GM18517 (cell line): ENCODE data around the gene SND1.
"Not testable (repeated sequence)": the region's sequence is repeated elsewhere in the genome, so short reads cannot be mapped to it uniquely, and the experiment has no call there.

Source experiments
- ATAC-seq: cut with Tn5 transposase; IDR thresholded peaks from one replicate; pipeline ENCODE4 v1.9.1; 2021; ENCODE audit warnings: mild to moderate bottlenecking, moderate library complexity; ENCODE audit not compliant: unreplicated experiment

Gene SND1

DNA sequence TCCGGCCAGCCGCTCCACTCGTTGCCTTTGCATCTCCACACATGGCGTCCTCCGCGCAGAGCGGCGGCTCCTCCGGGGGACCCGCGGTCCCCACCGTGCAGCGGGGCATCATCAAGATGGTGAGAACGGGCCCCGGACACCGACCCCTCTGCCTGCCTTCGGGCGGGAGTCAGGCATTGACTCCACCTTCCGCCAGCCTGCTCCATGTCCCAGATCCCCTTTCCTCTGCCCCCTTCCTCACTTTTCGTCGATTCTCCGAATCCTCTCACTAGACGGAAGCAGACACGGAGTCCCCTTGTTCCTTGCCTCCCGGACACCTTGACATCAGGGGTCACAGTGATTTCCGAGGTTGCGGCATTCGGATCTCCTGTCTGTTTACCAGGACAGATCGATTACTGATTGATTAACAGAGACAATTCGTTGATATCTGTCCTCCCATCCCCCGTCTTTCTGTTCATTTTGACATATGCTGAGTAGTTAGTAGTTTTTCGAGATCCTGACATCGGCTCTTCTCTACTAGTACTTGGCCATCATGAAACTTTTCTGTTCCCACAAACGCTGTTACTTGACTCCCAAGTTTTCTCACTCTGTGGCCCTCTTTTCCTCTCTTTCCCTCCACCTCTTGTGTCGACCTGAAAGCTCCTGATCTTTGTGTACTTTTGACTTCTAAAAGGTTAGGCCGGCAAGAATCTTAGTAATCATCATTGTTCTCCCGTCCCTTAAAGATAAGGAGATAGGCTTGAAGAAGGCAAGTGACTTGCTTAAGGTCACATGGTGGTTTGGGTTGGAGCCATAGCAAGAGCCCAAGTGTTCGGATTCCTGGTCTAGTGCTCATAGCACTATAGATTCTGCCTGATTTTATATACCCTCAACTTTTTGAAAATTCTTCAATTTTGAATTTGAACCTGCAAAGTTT is 597 bp downstream of the SND1 start:
- no peak for ATAC-seq

DNA sequence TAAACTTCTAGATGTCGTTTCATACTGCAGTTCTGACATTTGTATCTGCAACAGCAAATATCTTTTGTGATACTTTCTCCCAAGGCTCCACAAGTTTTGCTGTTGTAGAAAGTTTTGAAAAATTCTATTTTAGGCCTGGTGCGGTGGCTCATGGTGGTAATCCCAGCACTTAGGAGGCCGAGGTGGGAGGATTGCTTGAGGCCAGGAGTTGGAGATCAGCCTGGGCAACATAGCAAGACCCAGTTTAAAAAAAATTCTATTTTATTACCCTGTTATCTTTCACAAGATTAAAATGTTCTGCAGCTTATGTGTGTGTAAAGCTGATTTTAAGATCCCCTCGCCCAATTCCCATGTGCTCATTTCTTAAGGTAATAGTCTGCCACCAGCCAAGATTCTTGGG is 1.4 kb downstream of the SND1 start:
- ATAC-seq, result no peak

DNA sequence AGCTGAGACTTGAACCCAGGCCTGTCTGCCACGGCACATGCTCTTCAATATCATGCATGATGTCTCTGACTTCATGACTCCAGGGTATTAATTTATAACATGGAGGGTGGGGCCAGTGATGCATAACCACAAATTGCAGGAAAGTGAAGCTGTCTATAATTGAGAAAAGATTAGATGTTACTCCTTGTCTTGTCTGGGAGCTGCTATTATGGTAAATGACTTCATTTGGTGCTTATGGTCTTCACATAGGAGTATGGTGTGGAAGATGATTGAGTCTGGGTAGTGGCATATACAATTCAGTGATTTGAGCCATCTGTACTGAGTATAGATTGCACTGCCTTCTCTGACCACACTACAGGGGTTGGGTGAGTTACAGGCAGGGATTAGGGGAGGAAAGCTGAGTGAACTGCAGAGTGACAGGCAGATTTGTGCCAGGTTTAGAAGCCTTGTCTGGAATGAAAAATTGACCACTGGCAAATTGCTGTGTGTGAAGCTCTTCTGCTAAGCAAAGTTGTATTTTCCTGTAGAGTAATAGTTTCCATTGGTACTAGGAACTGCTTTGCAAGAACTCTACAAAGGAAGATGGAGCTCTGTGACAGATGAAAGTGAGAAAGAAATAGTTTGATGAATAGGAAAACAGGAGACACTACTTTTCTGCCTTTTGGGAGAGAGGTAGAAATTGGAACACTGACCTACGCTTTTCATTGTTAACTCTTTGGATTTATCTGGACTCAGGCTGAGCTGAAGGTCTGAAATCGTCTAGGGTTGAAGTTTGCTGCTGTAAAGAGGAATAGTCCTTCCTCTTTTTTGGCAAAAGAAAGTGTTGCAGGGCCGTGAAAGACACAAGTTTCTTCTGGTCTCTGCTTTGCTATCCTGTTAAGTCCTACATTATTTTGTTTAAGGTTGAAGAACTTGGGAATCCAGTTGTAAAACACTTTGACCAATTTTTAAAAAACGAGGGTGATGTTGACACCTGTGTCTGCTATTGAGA is 2.7 kb downstream of the SND1 start:
- no peak for ATAC-seq

DNA sequence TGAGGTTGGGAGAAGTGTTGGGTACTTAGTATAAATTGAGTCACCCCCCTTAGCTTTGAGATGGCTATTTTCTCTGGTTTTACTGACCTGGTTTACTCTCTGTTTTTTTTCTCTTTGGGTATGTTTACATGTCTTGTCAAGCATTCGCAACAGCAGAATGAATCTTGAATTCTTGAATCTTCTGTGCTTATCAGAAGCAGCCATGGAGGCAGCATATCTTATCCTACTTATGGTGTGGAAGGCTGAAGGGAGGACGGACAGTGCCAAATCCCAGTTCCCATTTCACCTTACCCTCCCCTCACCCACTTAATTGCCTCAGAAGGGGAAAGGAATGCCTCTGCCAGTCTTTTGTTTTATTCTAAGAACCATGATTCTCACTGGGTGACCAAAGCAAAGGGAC is 3.7 kb downstream of the SND1 start:
- no peak for ATAC-seq

DNA sequence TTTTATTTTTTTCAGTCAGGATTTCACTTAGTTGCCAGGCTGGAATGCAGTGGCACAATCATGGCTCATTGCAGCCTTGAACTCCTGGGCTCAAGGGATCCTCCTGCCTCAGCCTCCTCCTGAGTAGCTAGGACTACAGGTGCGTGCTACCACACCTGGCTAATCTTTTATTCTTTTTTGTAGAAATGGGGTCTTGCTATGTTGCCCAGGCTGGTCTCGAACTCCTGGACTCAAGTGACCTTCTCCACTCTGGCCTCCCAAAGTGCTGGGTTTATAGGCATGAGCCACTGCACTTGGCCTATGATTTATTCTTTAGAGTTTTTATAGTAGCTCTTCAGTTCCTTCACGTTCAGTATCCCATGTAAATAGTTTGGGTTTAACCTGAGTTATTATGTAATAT is 5.5 kb downstream of the SND1 start:
- ATAC-seq, result no peak

DNA sequence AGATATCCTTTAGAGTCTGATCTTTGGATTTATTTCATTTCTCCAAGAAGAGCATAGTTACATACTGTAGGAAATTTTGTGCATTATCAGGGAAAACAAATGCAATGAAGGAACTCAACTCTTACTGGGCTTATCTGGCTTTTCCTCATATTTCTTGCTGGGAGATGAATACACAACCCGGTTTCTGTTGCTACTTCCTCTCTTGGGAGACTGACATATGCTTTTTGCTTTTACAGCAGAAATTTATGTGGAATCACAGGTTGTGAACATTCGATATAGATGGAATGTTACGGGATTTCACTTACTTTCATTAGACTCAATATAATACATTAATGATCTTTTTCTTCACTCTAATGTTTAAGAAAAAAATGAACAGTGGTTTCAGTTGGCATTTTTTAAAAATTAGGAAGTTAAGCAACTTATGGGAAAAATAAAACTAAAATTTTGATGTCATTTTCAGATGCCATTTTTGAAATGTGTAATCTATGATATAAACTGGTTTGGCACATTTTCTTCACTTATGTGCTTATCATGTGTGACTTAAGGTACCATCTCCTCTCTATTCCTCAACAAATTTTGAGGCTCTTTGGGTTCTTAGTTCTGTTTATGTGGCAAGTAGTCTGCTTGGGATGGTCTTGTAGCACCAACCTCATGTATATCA is 7.1 kb downstream of the SND1 start:
- no peak for ATAC-seq

DNA sequence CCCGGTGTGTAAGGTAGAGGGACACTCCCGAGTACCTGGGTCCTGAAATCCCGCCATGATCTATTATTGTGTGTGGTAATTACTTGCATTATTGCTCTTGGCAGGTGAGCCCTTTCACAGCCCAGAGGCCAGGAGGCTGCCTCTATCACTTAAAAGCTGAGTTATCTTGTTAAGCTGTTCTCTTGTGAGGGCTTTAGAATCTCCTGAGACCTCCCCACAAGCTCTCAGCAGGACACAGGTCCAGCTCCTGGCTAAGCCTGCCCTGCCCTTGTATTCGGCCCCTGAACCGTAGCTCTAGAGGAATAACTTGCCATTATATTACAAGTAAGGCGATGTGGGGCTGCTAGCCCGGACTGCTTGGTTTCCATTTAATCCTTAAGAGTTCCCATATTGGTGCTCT is 13.9 kb downstream of the SND1 start:
- no peak for ATAC-seq

DNA sequence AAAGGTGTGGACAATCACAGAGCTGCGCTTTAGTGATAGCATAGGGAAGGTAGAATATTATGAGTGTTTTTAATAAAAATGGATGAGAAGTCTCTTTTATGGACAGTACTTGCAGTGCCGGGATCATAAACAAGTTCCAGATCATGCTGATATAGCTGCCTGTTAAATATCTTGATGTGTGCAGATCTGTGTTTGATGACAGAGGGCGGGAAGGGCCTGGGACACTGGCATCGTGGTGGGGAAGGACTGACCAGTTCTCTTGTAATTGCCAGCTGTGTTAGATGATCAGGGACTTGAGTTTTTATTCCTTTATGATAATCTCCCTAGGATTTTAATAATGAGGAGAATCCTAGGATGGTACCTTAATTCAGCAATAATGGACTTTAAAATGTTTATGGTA is 14.6 kb downstream of the SND1 start:
- no peak for ATAC-seq

DNA sequence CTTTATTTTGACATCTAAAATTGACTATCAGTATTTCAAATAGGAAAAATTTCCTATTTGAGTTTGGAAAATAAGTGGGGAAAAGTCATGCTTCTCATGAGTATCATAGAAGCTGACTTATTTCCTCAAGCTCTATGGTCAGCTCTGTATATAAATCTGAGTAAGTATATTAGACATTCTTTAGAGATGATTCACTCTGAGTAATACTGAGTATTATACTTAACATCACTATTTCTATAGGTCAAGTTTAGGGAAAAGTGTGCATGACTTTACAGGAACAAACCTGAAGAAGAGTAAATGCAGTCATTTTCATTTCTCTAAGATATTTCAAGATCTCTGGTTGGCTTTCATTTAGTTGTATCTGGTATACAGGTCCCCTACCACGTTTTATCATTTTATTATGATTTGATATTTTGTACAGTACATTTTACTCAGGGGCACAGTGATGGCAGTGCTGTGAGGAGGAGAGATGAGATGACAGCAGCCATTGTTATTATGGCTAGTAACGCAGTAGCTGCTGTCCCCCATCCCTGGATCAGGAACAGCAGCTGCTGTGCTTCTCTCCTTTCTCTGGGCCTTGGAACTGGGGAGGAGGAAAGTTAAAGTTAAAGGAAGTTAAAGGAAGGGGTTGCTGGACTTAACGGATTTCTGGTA is 15.2 kb downstream of the SND1 start:
- no peak for ATAC-seq

DNA sequence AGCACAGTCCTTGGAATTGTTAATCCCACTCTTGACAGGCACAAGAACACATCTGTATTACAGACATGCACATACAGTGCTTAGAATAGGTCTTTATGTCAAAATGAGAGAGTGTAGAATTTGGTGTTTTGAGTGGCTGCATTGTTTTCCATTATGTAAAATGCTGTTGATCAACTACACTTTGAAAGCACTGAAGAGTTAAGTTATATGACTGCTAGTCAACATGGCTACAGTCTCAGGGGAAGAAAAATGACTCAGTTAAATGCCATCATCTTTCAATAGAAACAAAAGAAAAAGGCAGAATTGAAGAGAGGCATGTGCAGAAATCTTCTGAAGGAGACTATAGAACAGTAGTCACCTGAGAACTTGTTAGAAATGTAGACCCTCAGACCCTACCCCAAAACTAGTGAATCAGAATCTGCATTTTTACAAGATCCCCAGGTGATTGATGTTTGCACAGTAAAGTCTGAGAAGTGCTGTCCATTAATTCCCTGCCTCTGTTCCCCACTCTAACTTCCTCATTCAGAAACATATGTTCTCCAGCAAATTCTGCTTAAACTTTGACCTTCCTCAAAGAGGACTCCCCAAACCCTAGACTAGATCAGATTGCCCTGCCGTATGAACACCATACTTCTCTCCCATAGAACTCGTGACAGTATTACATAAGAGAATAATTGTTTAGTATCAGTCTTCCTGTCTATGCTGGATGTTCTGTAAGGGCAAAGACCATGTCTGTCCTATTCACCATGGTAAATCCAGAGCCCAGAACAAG is 16.0 kb downstream of the SND1 start:
- ATAC-seq, result no peak

DNA sequence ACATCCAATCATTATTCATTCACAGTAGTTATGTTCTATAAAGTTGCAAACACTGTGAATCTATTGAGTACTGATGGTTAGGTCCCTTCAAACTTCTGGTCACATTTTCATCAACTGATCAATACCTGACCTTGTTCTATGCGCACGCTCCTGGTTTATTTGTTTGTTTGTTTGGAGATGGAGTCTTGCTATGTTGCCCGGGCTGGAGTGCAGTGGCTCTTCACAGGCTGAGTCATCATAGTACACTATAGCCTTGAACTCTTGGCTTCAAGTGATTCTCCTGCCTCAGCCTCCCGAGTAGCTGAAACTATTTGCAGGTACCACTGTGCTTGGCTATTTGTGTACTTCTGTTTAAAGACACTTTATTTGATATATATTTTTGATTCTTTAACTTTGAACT is 19.3 kb downstream of the SND1 start:
- no peak for ATAC-seq

DNA sequence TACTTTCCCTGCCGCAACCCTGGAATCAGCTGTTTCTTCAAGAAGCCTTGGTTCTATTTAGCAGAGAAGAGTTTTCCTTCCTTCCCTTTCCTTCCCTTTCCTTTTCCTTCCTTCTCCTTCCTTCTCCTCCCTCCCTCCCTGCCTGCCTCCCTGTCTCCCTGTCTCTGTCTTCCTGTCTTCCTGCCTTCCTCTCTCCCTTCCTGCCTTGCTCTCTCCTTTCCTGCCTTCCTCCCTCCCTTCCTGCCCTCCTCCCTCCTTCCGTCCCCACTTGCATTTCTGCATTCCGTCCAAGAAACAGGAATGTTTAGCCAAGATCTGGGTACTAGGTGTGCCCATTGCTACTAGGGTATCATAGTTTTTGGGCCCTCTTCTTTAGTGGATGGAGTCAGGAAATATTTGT is 21.9 kb downstream of the SND1 start:
- ATAC-seq, result no peak

DNA sequence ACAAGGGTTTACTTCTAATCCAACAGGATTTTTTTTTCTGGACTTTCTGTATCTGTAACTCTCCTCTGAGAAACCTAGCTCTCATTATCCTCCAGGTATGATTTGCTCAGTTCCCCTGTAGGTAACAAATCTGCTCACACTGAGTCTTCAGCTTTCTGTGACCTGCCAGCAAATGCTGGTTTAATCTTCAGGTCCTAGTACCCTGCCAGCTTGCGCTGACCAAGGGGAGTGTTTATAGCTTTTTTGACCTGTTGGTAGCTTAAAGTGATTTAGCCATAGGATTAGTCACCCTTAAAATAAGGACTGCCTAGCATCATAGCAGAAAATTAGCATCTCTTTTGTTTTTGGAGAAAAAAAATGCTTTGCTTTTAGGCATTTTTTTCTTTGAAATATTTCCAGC is 22.4 kb downstream of the SND1 start:
- no peak for ATAC-seq

DNA sequence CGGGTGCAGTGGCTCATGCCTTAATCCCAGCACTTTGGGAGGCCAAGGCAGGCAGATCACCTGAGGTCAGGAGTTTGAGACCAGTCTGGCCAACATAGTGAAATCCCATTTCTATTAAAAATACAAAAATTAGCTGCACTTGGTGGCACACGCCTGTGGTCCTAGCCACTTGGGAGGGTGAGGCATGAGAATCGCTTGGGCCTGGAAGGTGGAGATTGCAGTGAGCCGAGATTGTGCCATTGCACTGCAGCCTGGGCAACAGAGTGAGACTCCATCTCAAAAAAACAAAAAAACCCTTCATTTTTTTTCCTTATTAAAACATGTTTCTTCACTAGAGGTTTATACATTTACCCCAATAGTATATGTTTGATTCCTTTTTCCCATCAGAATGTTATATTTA is 22.9 kb downstream of the SND1 start:
- ATAC-seq, result not testable (repeated sequence)

DNA sequence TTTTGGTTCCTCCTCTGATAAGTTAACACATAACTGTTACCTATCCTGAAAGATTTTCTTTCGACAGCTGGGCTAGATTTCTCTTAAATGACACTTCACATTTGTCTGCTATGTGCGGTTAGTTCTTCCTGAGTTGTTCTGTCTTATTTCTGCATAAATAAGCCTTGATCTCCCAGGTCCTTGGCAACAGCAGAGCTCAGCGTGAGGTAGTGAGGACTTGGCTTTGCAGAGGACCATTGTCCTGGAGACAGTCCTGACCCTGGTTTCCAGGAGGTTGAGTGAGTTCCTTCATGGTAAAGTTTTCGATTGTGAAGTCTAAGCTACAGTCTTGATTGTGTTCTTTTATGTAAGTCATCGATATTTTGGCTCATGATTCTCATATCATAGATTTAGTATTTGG is 23.7 kb downstream of the SND1 start:
- ATAC-seq, result no peak

DNA sequence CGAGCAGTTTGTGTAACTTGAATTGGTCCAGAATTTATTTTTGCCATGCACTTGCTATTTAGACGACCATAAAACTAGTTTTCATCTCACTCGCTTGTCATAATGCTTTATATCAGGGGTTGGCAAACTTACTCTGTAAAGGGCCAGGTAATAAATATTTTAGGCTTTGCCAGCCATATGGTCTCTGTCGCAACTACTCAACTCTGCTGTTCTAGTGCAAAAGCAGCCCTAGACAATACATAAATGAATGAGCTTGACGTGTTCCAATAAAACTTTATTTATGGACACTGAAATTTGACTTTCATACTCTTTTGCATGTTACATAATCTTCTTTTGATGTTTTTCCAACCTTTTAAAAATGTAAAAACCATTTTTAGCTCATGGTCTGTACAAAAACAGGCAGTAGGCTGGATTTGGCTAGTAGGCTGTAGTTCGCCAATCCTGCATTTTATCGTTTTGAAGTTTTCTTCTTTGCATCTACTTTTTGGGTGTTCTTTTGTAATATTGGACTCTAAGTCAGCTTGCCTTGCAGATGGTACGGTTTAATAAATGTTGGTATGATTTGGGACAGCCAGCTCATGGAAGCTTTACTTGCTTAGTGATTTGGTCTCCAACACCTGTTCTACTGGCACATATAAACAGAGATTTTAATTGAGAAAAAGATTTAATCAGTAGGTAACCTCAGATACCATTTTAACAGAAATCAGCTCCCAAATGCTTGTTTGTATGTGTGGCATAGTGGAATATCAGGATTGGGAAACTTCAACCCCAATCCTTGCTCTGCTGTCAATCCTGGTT is 25.6 kb downstream of the SND1 start:
- ATAC-seq, result no peak

DNA sequence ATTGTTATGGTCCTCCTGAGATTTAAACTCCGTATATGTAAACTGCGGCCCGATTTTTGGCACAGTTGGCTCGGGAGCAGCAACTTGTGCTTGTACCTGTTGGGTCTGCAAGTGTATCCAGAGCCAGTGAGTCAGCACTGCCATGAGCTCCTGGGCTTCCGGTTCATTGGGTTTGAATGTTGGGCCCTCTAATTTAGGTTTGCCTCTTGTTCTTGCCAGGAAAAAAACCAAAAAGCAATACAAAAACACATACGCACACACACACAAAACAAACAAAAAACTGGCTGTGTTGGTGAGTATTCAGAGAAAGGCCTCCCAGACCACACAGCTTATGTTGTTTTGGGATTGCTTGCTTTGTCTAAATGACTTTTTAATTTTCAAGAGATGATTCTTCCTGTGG is 26.3 kb downstream of the SND1 start:
- ATAC-seq, result no peak

DNA sequence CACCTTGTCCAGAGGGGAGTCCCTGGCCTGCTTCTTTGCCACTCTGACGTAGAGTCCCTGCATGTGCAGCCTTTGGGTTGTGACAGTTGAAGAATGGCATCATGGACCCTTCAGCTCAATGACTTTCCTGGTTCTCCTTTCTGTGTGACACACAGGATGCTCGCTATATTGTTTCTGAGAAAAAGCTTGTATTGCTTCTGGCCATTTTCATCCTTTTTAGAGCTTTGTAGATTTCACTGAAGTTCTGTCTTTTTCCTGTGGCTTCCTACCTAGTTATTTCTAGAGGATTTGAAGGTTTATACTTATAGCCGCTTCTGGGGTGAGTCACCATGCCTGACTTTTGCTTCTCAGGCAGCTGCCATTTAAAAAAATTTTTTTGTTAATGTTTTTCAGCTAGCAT is 27.0 kb downstream of the SND1 start:
- peak; percentile 77 for ATAC-seq

DNA sequence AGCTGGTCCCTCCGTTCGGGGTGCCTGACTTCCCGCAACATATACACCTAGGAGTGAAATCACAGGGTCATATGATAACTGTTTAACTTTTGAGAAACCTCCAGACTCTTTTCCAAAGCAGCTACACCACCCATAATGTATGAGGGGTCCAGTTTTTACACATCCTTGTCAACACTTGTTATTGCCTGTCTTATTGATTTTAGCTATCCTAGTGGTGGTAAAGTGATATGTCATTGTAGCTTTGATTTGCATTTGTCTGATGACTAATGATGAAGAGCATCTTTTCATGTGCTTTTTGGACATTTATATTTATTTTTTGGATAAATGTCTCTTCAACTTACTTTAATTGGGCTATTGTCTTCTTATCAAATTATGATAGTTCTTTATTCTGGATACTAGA is 29.0 kb downstream of the SND1 start:
- no peak for ATAC-seq
